GM10248 (cell line): ENCODE results near the gene CWH43.

Experiments used
- CTCF ChIA-PET: fragments of 300-600 bp; sonication (Branson Sonifier 250); formaldehyde crosslinking; extraction: SDS; loops from one replicate; lab custom pipeline; 2021; ENCODE audit warnings: antibody characterized with exemption; lab: Yijun Ruan, JAX
- POLR2A ChIA-PET: fragments of 350-650 bp; sonication (Branson Sonifier 250); formaldehyde crosslinking; extraction: SDS; loops from one replicate; lab custom pipeline; 2020; ENCODE audit warnings: antibody characterized with exemption; lab: Yijun Ruan, JAX
- DNase-seq: peaks from one replicate; pipeline ENCODE4 v3.0.0; 2012; ENCODE audit errors: extremely low spot score
- CTCF ChIP-seq: IDR thresholded peaks from 2 replicates; pipeline ENCODE4 v1.5.1; 2012; ENCODE audit warnings: mild to moderate bottlenecking, low read depth; ENCODE audit errors: extremely low read depth, missing control alignments, control extremely low read depth

The CWH43 gene

GRCh38 chr4:48986654-48987164, 634 bp downstream of the CWH43 start:
- ChIA-PET CTCF (no interaction called here), POLR2A (no interaction called here)
- no peak for DNase-seq
- no peak for TF ChIP-seq CTCF

GRCh38 chr4:48989461-48990203, 3.6 kb downstream of the CWH43 start:
- DNase-seq: no peak
- POLR2A ChIA-PET: no interaction called here
- CTCF ChIA-PET: interaction anchor here (1.4 kb wide), 1 partner anchor 11 kb away, joined by 3 read pairs; no protein-coding TSS in a partner anchor
- TF ChIP-seq CTCF: no peak

- no peak for DNase-seq
- CTCF ChIA-PET: interaction anchor here (1.3 to 1.4 kb wide), 2 partner anchors 18 to 59 kb away, joined by 3 read pairs; no protein-coding TSS in a partner anchor
- POLR2A ChIA-PET: no interaction called here
- TF ChIP-seq CTCF: no peak
Observed at GRCh38 chr4:48991357-48991756, 5.3 kb downstream of the CWH43 start.

- ChIA-PET CTCF (no interaction called here), POLR2A (no interaction called here)
- TF ChIP-seq CTCF: no peak
- no peak for DNase-seq
Observed at GRCh38 chr4:48997962-48998361, 11.9 kb downstream of the CWH43 start.

- TF ChIP-seq CTCF: no peak
- no peak for DNase-seq
- CTCF ChIA-PET: no interaction called here
- POLR2A ChIA-PET: no interaction called here
Observed at GRCh38 chr4:48998440-48998839, 12.4 kb downstream of the CWH43 start.

- DNase-seq: no peak
- CTCF ChIA-PET: interaction anchor here (1.0 to 2.2 kb wide), 2 partner anchors 12 kb away, joined by 3 to 5 read pairs; no protein-coding TSS in a partner anchor
- POLR2A ChIA-PET: no interaction called here
- TF ChIP-seq CTCF: no peak
Observed at GRCh38 chr4:49000806-49001205, 14.7 kb downstream of the CWH43 start.

GRCh38 chr4:49002931-49003330, 16.9 kb downstream of the CWH43 start:
- no peak for DNase-seq
- no peak for TF ChIP-seq CTCF
- CTCF ChIA-PET: no interaction called here
- POLR2A ChIA-PET: no interaction called here
